A549 treated with ZK216348 at 1 μM for 4 hours (cell line): ENCODE results near the gene DGKZ. TPM values are rescaled to one million over a fixed set of nuclear protein-coding genes. Genes with fewer than 3 reads are reported as not detected.

ENCODE experiments used
- total RNA-seq: library from RNA; stranded (reverse); fragments of 200-300 nt; extraction: Qiagen RNA extraction; gene quantifications from 5 replicates; pipeline ENCODE4 v1.2.3, GENCODE V29; 2022; ENCODE audit warnings: low read depth

The DGKZ gene
- total RNA-seq: 32.3 to 55.1 TPM (median 50.6 TPM) in 5 replicates

DNA sequence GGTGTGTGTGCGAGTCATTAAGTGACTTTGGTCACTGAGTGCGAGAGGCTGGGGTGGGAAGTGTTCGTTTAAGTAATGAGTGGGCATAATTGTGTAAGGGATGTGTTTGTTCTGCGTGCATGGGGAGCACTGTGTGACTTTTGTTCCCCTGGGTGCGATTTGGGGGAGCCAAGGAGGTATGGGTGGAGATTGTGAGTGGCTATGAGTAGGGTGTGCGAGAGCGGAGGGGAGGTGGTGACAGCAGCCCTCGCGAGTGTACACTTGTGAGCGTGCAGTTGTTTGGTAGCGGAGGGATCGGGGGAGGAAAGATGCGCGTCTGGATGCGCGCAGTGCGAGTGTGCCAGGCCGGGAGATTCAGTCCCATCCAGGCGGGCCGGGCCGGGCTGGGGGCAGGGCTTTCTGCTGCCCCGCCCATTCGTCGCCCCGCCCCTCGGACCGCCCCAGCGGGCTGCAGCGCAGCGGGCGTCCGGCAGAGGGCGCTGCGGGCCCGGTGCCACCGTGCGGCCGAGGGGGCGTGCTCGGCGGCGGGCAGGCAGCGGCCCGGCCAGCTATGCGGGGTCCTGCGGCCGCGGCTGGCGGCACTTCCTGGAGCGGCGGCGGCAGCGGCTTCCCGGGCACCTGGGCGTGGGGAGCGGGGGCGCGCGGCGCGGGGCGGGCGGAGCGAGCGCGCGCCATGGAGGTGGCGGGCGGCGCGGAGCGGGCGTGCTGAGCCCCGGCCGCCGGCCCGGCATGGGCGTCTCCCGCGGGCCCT lies at the start of gene DGKZ:
Gene DGKZ, plus strand, starts transcription at position 578 of the 751 bp plus-strand sequence. CDS start 197 bp downstream, outside the sequence.

GRCh38 chr11:46381048-46381818 lies 34.0 kb downstream of the DGKZ start, which contains the start of gene MDK:
TSS of gene MDK (plus strand) at chr11:46381669. CDS start at chr11:46382058, 389 bp downstream.

GRCh38 chr11:46391578-46392420 lies 44.5 kb downstream of the DGKZ start, which contains the start of gene CHRM4:
TSS of gene CHRM4 (minus strand) at chr11:46391776. CDS start at chr11:46386557, 5,219 bp downstream.

Other genes starting within 250 kb of the DGKZ start
- gene PHF21A, start 226.0 kb upstream of the DGKZ start, total RNA-seq: 10.7 to 16.0 TPM (median 12.7 TPM) in 5 replicates
- gene CREB3L1, start 69.8 kb upstream of the DGKZ start, total RNA-seq: 4.1 to 6.6 TPM (median 5.1 TPM) in 5 replicates
- 14.8 to 20.3 TPM (median 18.2 TPM) in 5 replicates for gene MDK, start 34.2 kb downstream of the DGKZ start, total RNA-seq
- gene CHRM4, start 44.3 kb downstream of the DGKZ start, total RNA-seq: 0.33 to 1.3 TPM (median 0.48 TPM) in 5 replicates
- gene AMBRA1, start 246.6 kb downstream of the DGKZ start, total RNA-seq: 10.5 to 21.1 TPM (median 14.5 TPM) in 5 replicates